Measurements from ENCODE around the gene PRKCB. TPM values are rescaled to one million over a fixed set of nuclear protein-coding genes. Genes with fewer than 3 reads are reported as not detected.

The PRKCB gene
- polyA plus RNA-seq, 4 donors = 4.2 to 7.7 (median 5.0) TPM

- DNase-seq (ENCODE audit: low read depth in 4 of 4, low spot score in 3 of 4) = no peak
Observed at GRCh38 chr16:23960081-23960885, 124.5 kb downstream of the PRKCB start.

- DNase-seq (ENCODE audit: low read depth in 4 of 4, low spot score in 3 of 4) = no peak
Observed at GRCh38 chr16:23962001-23962400, 126.2 kb downstream of the PRKCB start.

DNA sequence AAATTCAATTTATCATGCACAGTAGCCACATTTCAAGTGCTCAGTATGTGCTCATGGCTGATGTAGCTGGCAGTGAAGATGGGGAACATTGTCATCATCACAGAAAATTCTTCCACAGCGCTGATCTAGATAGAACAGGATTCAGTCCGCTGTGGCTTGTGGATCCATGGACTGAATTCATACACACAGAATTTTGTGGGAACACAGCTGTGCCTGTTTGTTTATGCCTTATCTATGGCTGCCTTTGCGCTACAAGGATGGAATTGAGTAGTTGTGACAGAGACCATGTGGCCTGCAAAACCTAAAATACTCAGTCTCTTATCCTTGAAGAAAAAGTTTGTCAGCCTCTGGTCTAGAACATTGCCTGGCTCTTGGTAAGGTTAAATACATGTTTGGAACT is 128.4 kb downstream of the PRKCB start:
- DNase-seq (ENCODE audit: low read depth in 4 of 4, low spot score in 3 of 4) = no peak

GRCh38 chr16:23965137-23965733 is 129.5 kb downstream of the PRKCB start:
- DNase-seq (ENCODE audit: low read depth in 4 of 4, low spot score in 3 of 4) = no peak

DNA sequence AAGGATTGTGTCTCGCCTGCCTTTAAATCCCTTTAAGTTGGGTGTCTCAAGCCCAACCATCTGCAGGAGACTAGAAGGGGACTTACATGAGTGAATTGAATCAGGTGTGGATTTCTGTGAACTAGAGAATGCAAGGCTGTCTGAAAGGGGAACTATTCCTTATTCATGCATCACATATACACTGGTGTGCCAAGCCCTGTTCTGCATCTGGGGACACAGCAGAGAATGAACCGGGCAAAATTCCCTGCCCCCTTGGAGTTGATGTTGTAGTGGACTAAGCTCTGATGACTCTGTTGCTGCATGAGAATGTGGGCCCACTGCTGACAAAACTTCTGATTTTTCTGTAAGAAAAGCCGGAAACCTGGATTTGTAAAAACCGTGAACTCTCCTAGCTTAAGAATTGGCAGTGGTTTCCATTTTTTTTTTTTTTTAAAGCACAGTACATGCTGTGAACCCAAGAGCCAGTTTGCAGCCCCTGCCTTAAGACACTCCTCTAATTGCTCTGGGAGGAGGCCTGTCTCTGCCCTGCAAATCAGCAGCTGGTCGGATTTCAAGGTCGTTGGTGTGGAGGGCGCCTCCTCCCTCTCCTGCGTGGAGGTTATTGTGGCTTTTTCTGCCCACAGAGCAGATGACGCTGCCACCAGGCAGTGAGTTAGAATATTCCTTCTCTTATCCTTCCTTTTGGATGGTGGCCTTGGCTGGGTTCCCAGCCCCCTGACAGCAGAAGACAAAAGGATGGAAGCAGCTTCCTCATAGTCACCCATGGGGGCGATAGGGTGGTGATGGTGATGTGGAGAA is 131.0 kb downstream of the PRKCB start:
- no peak for DNase-seq (ENCODE audit: low read depth in 4 of 4, low spot score in 3 of 4)

DNA sequence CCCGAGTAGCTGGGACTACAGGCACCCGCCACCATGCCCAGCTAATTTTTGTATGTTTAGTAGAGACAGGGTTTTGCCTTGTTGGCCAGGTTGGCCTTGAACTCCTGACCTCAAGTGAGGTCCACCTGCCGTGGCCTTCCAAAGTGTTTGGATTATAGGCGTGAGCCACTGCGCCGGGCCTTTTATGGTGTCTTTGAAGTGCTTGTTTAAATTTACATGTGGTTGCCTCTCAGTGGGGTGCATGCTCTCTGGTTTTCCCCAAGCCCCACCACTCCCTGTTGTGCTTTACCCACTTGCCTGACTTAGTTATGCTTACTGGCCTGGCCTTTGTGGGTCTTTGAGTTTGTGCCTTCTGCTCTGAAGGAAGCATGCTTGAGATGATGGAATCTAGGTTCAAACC is 132.0 kb downstream of the PRKCB start:
- no peak for DNase-seq (ENCODE audit: low read depth in 4 of 4, low spot score in 3 of 4)

GRCh38 chr16:23968176-23968575 is 132.4 kb downstream of the PRKCB start:
- no peak for DNase-seq (ENCODE audit: low read depth in 4 of 4, low spot score in 3 of 4)

GRCh38 chr16:23969468-23970297 is 133.9 kb downstream of the PRKCB start:
- no peak for DNase-seq (ENCODE audit: low read depth in 4 of 4, low spot score in 3 of 4)

- peak in 1 of 4 donors; percentile 5 for DNase-seq (ENCODE audit: low read depth in 4 of 4, low spot score in 3 of 4)
Observed at GRCh38 chr16:23974223-23974622, 138.4 kb downstream of the PRKCB start.

- DNase-seq (ENCODE audit: low read depth in 4 of 4, low spot score in 3 of 4) = no peak
Observed at GRCh38 chr16:23975293-23975692, 139.5 kb downstream of the PRKCB start.

DNA sequence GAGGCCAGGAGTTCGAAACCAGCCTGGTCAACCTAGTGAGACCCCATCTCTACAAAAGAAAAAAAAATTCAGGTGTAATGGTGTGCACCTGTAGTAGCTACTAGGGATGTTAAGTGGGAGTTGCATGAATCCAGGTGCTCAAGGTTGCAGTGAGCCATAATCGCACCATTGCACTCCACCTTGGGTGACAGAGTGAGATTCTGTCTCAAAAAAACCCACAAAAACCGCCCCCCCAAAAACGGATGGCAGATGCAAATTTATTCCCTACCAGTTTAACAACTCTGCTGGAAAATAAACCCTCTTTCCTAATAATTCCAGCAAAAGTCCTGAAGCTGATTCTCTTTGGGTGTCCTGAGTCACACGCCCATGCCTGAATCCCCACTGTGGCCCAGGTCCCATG is 140.3 kb downstream of the PRKCB start:
- no peak for DNase-seq (ENCODE audit: low read depth in 4 of 4, low spot score in 3 of 4)

GRCh38 chr16:23976524-23976923 is 140.7 kb downstream of the PRKCB start:
- no peak for DNase-seq (ENCODE audit: low read depth in 4 of 4, low spot score in 3 of 4)

DNA sequence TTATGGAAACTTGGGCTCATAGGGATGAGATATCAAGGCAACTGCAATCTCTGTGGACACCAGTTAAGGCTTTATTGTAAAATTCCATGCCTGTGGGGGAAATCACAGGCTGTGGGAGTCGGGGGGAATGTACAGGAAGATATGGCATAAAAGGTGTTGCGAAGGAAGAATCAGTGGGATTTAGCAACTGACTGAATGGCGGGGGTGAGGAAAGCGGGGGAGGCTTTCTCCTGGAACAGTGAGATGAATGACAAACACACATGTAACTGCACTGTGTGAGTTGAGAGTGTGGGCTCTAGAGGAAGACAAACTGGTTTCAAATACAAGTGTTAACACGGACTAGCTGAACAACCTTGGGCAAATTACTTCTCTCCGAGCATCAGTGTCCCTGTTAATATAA is 143.7 kb downstream of the PRKCB start:
- DNase-seq (ENCODE audit: low read depth in 4 of 4, low spot score in 3 of 4) = no peak

DNA sequence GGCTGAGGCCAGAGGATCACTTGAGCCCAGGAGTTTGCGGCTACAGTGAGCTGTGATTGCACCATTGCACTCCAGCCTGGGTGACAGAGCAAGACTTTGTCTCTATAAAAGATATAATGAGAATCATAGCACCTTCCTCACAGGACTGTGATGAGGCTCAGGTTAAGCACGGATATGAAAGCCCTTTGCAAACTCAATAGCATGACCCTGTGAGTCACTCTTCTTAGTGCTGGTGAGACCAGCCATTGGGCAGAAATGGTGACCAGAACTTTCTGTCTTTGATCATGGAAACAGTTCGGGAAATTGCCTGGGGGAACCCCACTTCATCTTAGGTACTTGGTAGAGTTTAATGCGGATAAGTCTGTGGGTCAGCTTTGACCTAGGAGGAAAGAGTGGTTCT is 144.2 kb downstream of the PRKCB start:
- DNase-seq (ENCODE audit: low read depth in 4 of 4, low spot score in 3 of 4) = no peak

DNA sequence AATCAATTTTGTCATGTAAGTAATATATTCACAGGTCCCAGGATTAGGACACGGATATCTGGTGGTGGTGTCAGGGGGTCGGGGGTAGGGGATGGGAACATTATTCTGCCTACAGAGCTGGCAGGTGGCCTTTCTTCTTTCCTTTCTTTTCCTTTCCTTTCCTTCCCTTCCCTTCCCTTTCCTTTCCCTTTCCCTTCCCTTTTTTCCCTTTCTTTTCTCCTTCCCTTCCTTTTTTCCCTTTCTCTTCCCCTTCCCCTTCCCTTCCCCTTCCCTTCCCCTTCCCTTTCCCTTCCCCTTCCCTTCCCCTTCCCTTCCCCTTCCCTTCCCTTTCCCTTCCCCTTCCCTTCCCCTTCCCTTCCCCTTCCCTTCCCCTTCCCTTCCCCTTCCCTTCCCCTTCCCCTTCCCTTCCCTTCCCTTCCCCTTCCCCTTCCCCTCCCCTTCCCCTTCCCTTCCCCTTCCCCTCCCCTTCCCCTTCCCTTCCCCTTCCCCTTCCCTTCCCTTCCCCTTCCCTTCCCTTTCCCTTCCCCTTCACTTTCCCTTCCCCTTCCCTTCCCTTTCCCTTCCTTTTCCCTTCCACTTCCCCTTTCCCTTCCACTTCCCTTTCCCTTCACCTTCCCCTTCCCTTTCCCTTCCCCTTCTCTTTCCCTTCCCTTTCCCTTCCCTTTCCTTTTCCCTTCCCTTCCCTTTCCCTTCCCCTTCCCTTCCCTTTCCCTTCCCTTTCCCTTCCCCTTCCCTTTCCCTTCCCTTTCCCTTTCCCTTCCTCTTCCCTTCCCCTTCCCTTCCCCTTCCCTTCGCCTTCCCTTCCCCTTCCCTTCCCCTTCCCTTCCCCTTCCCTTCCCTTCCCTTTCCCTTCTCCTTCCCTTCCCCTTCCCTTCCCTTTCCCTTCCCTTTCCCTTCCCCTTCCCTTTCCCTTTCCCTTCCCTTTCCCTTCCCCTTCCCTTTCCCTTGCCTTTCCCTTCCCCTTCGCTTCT is 145.9 kb downstream of the PRKCB start:
- DNase-seq (ENCODE audit: low read depth in 4 of 4, low spot score in 3 of 4) = no peak

GRCh38 chr16:23986455-23986854 is 150.7 kb downstream of the PRKCB start:
- DNase-seq (ENCODE audit: low read depth in 4 of 4, low spot score in 3 of 4) = no peak

DNA sequence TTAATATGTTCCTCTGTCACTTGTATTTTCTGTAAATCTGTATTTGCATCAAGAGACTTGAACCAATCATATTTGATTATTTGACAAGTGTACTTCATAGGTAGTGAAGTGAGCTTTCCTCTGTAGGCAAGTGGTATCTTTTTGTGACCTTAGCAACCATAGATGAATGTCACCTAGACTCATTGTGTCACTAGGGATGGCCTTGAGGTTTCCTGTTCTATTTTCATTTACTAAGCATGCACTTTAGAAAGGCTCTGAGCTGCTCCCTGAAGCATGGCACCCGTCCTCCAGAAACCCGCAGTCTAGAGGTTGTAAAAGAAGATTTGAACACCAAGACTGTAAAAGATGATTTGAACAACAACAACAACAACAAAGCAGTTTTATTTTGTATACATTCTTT is 151.7 kb downstream of the PRKCB start:
- no peak for DNase-seq (ENCODE audit: low read depth in 4 of 4, low spot score in 3 of 4)

DNA sequence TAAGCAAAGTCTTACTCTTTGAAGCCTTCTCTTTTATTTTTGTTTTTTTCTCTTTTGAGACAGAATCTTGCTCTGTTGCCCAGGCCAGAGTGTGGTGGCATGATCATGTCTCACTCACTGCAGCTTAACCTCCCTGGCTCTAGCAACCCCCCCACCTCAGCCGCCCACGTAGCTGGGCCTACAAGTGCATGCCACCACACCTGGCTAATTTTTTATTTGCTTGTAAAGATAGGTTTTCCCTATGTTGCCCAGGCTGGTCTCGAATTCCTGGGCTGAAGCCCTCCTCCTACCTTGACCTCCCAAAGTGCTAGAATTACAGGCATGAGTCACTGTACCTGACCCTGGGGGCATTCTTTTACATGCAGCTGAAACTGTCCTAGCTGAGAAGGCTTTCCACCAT is 154.7 kb downstream of the PRKCB start:
- no peak for DNase-seq (ENCODE audit: low read depth in 4 of 4, low spot score in 3 of 4)

DNA sequence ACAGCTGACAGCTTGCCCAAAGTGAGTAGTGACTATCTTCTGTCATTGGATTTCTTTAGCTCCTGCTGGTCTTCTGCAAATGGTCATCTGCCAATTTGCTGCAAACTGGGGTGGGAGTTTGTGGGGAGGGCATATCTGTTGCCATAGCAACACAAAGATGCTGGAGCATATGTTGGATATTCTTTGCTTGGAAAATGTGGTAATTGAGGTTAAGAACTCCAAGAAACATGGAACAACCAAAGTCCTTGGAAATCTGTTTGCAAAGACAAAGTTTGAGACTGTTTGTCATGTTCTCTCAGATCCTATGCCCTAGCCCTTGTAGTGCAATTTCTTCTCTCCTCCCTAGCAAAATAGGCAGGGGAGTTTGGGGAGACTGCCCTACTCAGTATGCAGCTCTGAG is 155.3 kb downstream of the PRKCB start:
- no peak for DNase-seq (ENCODE audit: low read depth in 4 of 4, low spot score in 3 of 4)

- no peak for DNase-seq (ENCODE audit: low read depth in 4 of 4, low spot score in 3 of 4)
Observed at GRCh38 chr16:23994615-23995014, 158.8 kb downstream of the PRKCB start.

All from left renal pelvis (tissue), 4 donors.